PC-3 (cell line): ENCODE measurements around the gene IRF8. TPM values are rescaled to one million over a fixed set of nuclear protein-coding genes. Genes with fewer than 3 reads are reported as not detected.

Source experiments
- ATAC-seq: fragments of 200-7000 bp; cut with Tn5 transposase; 2 replicates; pipeline ENCODE4 v1.9.1; 2020; ENCODE audit warnings: mild to moderate bottlenecking, moderate library complexity
- BruUV-seq: library from RNA; stranded (reverse); fragments of 400-500 nt; replicated peaks from 2 replicates; lab custom pipeline; 2021; lab: Mats Ljungman, UMichigan
- CTCF ChIA-PET: fragments of 300-600 bp; sonication (Branson Sonifier 250); formaldehyde crosslinking; loops from one replicate; lab custom pipeline; 2022; ENCODE audit warnings: antibody characterized with exemption; lab: Charles Lee
- POLR2A ChIA-PET: fragments of 300-600 bp; sonication (Branson Sonifier 250); formaldehyde crosslinking; loops from one replicate; lab custom pipeline; 2022; ENCODE audit warnings: antibody characterized with exemption; ENCODE audit not compliant: unreplicated experiment; lab: Charles Lee
- DNase-seq: peaks from one replicate; pipeline ENCODE4 v3.0.0-alpha.2; 2015
- H2AFZ ChIP-seq: fragments of 300-600 bp; sonication (generic); 2 replicates; pipeline ENCODE4 v1.6.0; 2016; ENCODE audit warnings: antibody characterized with exemption, low read length
- H3F3A ChIP-seq: fragments of 300-600 bp; sonication (generic); one replicate; pipeline ENCODE4 v1.6.0; 2017; ENCODE audit warnings: antibody characterized with exemption, low read length, control low read depth, mild to moderate bottlenecking; ENCODE audit not compliant: unreplicated experiment
- H3K27ac ChIP-seq: fragments of 300-600 bp; sonication (generic); 2 replicates; pipeline ENCODE4 v1.5.1; 2016; ENCODE audit warnings: mild to moderate bottlenecking, low read length
- H3K27me3 ChIP-seq: fragments of 300-600 bp; sonication (generic); 2 replicates; pipeline ENCODE4 v1.6.1; 2016; ENCODE audit warnings: low read length, mixed read lengths
- H3K36me3 ChIP-seq: fragments of 300-600 bp; sonication (generic); 2 replicates; pipeline ENCODE4 v1.6.1; 2016; ENCODE audit warnings: low read depth, mixed run types, low read length, mixed read lengths
- H3K4me1 ChIP-seq: fragments of 300-600 bp; sonication (generic); 2 replicates; pipeline ENCODE4 v1.5.1; 2016; ENCODE audit warnings: low read length; ENCODE audit not compliant: insufficient read depth
- H3K4me2 ChIP-seq: fragments of 300-600 bp; sonication (generic); 2 replicates; pipeline ENCODE4 v1.6.0; 2016; ENCODE audit warnings: low read length
- H3K4me3 ChIP-seq: fragments of 300-600 bp; sonication (generic); 2 replicates; pipeline ENCODE4 v1.5.1; 2016; ENCODE audit warnings: mild to moderate bottlenecking, low read length, mixed read lengths
- H3K79me2 ChIP-seq: fragments of 300-600 bp; sonication (generic); 2 replicates; pipeline ENCODE4 v1.6.1; 2017; ENCODE audit warnings: low read length, mixed read lengths
- H3K9ac ChIP-seq: fragments of 300-600 bp; sonication (generic); 2 replicates; pipeline ENCODE4 v1.6.0; 2016; ENCODE audit warnings: mild to moderate bottlenecking, low read length
- H3K9me2 ChIP-seq: fragments of 300-600 bp; sonication (generic); replicated peaks from 2 replicates; pipeline ENCODE4 v1.6.1; 2016; ENCODE audit warnings: mixed run types, low read length, mixed read lengths
- H3K9me3 ChIP-seq: fragments of 300-600 bp; sonication (generic); 2 replicates; pipeline ENCODE4 v1.6.1; 2016; ENCODE audit warnings: low read length, mixed read lengths
- H4K20me1 ChIP-seq: fragments of 300-600 bp; sonication (generic); 2 replicates; pipeline ENCODE4 v1.6.1; 2016; ENCODE audit warnings: low read length, mixed read lengths
- EZH2 ChIP-seq: fragments of 300-600 bp; sonication (generic); IDR thresholded peaks from one replicate; pipeline ENCODE4 v1.6.1; 2017; ENCODE audit warnings: antibody characterized with exemption, mild to moderate bottlenecking, low read length; ENCODE audit not compliant: unreplicated experiment
- EZH2phosphoT487 ChIP-seq: fragments of 300-600 bp; sonication (generic); IDR thresholded peaks from 2 replicates; pipeline ENCODE4 v1.6.1; 2018; ENCODE audit warnings: mild to moderate bottlenecking, antibody characterized with exemption, low read length, borderline replicate concordance
- intact Hi-C: fragments of 100-400 bp; cut with micrococcal nuclease; formaldehyde crosslinking; loops from 2 replicates; pipeline ENCODE4 v1.9.0; 2023
- total RNA-seq: library from RNA; depleted of rRNA; stranded (reverse); fragments of >200 nt; gene quantifications from 2 replicates; pipeline ENCODE4 v1.2.3, GENCODE V29; 2014
- TF ChIP-seq, protein P1 (sequence below): fragments of 300-600 bp; sonication (generic); conservative IDR thresholded peaks from 2 replicates; pipeline ENCODE4 v1.5.1; 2017; ENCODE audit warnings: antibody characterized with exemption, low read depth, mild to moderate bottlenecking, low read length

IRF8 gene
- total RNA-seq, 1 experiment from 2014 or later = not detected

DNA sequence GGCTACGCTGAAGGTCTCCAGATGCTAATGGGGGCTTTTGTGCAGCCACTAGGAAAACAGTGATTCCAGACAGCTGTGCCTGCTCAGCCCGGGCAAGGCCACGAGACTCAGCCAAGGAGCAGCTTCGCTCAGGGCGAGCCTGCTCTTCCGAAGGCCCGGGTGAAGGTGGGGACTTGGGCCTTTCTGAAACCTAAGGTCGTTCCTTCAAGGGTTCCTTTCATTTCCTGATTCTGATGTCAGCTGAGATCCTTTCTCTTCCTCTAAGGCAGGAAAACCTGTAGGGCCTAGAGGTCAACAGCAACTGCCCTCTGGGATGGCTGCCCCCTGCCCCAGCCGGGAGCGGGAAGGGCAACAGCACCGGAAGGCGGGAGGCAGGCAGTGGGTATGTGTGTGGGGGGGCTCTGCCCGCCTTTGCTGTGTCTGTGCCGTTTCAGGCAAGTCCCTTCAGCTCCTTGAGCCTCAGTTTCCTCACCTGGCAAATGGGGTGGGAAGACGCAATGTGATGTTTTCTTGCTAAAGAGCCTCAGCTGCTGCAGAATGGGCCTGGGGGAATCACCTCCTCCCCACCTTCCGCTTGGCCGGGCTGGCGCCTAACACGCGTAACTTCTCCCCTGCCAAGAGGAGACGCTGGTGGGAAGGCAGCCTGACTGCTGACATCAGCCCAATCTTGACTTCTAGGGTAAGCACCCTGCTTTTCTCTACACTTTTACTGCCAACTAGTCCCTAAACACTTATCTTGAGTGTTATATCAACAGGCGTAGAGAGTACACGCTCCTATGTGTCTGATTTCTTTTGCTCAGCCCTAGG, 32.8 kb downstream of the IRF8 start:
- H3K4me1 ChIP-seq = no peaks in the 10 kb centered on the region
- H3K79me2 ChIP-seq = no peaks in the 10 kb centered on the region
- H3K9me2 ChIP-seq = no peaks in the 10 kb centered on the region
- H3K27me3 ChIP-seq = peaks cover 51% of the 10 kb centered on the region
- DNase-seq (no peak), ATAC-seq (no peak)
- intact Hi-C loops = no loop called here
- no peaks in the 10 kb centered on the region for H3K36me3 ChIP-seq
- ChIA-PET POLR2A (no interaction called here), CTCF (no interaction called here)
- no peak overlapping the region for H2AFZ ChIP-seq
- no peaks in the 10 kb centered on the region for H4K20me1 ChIP-seq
- H3K4me2 ChIP-seq = no peak overlapping the region
- no peak overlapping the region for H3K27ac ChIP-seq
- no peaks in the 10 kb centered on the region for H3K9me3 ChIP-seq
- no peak overlapping the region for H3K4me3 ChIP-seq
- BruUV-seq = no TSS peak
- H3K9ac ChIP-seq = no peak overlapping the region
- TF ChIP-seq, protein P1, sequence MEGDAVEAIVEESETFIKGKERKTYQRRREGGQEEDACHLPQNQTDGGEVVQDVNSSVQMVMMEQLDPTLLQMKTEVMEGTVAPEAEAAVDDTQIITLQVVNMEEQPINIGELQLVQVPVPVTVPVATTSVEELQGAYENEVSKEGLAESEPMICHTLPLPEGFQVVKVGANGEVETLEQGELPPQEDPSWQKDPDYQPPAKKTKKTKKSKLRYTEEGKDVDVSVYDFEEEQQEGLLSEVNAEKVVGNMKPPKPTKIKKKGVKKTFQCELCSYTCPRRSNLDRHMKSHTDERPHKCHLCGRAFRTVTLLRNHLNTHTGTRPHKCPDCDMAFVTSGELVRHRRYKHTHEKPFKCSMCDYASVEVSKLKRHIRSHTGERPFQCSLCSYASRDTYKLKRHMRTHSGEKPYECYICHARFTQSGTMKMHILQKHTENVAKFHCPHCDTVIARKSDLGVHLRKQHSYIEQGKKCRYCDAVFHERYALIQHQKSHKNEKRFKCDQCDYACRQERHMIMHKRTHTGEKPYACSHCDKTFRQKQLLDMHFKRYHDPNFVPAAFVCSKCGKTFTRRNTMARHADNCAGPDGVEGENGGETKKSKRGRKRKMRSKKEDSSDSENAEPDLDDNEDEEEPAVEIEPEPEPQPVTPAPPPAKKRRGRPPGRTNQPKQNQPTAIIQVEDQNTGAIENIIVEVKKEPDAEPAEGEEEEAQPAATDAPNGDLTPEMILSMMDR = no peak
- no peak for TF ChIP-seq EZH2
- no peak for TF ChIP-seq EZH2phosphoT487
- H3F3A ChIP-seq = no peaks in the 10 kb centered on the region

DNA sequence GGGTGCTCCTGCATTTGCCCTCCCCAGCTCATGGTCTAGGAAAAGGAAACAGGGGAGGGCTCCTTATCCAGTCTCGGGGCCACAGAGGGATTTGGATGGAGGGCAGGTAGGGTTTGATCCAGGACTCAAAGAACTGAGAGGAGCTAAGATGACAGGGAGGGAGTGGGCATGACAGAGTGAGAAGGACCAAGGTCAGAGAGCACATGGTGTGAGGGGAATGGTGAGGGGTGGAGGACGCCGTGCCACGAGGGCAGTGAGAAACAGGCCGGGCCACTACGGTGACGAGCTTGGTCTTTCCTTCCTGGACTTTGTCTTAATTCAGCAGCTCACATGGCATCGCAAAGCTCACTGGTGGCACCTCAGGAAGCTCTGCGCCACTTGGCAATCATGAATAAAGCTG, 35.2 kb downstream of the IRF8 start:
- Histone ChIP-seq H3K9ac (no peak overlapping the region), H3K36me3 (no peaks in the 10 kb centered on the region), H3K9me2 (no peaks in the 10 kb centered on the region), H3K9me3 (no peaks in the 10 kb centered on the region), H3K79me2 (no peaks in the 10 kb centered on the region), H3K4me2 (no peak overlapping the region), H3K4me3 (no peak overlapping the region), H4K20me1 (no peaks in the 10 kb centered on the region), H2AFZ (no peak overlapping the region), H3F3A (no peaks in the 10 kb centered on the region), H3K27me3 (peaks cover 39% of the 10 kb centered on the region), H3K4me1 (no peaks in the 10 kb centered on the region), H3K27ac (no peak overlapping the region)
- no TSS peak for BruUV-seq
- POLR2A ChIA-PET = no interaction called here
- DNase-seq (no peak), ATAC-seq (no peak)
- TF ChIP-seq EZH2phosphoT487 (no peak), EZH2 (no peak)
- TF ChIP-seq, protein P1 = no peak
- intact Hi-C loops = no loop called here
- CTCF ChIA-PET = no interaction called here

DNA sequence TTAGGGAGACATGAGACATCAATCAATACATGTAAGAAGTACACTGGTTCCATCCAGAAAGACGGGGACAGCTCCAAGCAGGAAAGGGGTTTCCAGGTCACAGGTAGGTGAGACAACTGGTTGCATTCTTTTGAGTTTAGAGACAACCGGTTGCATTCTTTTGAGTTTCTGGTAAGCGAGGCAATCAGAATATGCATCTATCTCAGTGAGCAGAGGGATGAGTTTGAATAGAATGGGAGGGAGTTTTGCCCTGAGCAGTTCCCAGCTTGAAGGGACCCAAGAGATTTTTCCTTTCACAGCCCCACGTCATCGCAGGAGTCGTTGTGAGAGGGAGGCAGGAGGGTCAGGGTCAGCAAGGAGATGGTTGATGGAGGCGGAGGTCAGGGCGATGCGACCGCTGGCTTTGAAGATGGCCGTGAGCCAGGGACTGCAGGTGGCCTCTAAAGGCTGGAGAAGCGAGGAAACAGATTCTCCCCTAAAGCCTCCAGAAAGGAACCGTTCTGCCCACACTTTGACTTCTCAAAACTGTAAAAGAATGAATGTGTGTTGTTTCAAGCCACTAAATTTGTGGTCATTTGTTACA, 36.5 kb downstream of the IRF8 start:
- CTCF ChIA-PET = no interaction called here

More for the DNA sequence above, 36.5 kb downstream of the IRF8 start:
- no peaks in the 10 kb centered on the region for H3K4me1 ChIP-seq
- no peaks in the 10 kb centered on the region for H3K9me2 ChIP-seq
- no peaks in the 10 kb centered on the region for H3K79me2 ChIP-seq
- peaks cover 52% of the 10 kb centered on the region for H3K27me3 ChIP-seq
- no peak overlapping the region for H3K4me2 ChIP-seq
- no peak overlapping the region for H3K9ac ChIP-seq
- H3K4me3 ChIP-seq = no peak overlapping the region
- intact Hi-C loops = no loop called here
- TF ChIP-seq, protein P1 = no peak
- TF ChIP-seq EZH2 (no peak), EZH2phosphoT487 (no peak)
- H2AFZ ChIP-seq = no peak overlapping the region
- no peak overlapping the region for H3K27ac ChIP-seq
- H4K20me1 ChIP-seq = no peaks in the 10 kb centered on the region
- BruUV-seq = no TSS peak
- DNase-seq (no peak), ATAC-seq (no peak)
- no peaks in the 10 kb centered on the region for H3K9me3 ChIP-seq
- no peaks in the 10 kb centered on the region for H3F3A ChIP-seq
- POLR2A ChIA-PET = no interaction called here
- H3K36me3 ChIP-seq = no peaks in the 10 kb centered on the region
